Measurements from ENCODE around the gene ELMO1. TPM values are rescaled to one million over a fixed set of nuclear protein-coding genes. Genes with fewer than 3 reads are reported as not detected.

ELMO1 gene
- total and polyA plus RNA-seq, 2 experiments from 2014 or later, result 6.5 to 24.9 TPM

GRCh38 chr7:37234928-37235327, 213.7 kb downstream of the ELMO1 start:
- peaks cover 15% of the 10 kb centered on the region; the same call in 2 of the 3 replicates for H3K4me1 Mint-ChIP-seq
- no peak overlapping the region for H3K27ac ChIP-seq (ENCODE audit: low read depth)
- H3K27ac Mint-ChIP-seq, result peak overlapping the region; percentile 32; the same call in 1 of the 2 replicates
- no peak for TF ChIP-seq POLR2AphosphoS5 (IDR thresholded peaks at IDR 0.05; ENCODE audit: low read depth)
- TF ChIP-seq, protein P1, sequence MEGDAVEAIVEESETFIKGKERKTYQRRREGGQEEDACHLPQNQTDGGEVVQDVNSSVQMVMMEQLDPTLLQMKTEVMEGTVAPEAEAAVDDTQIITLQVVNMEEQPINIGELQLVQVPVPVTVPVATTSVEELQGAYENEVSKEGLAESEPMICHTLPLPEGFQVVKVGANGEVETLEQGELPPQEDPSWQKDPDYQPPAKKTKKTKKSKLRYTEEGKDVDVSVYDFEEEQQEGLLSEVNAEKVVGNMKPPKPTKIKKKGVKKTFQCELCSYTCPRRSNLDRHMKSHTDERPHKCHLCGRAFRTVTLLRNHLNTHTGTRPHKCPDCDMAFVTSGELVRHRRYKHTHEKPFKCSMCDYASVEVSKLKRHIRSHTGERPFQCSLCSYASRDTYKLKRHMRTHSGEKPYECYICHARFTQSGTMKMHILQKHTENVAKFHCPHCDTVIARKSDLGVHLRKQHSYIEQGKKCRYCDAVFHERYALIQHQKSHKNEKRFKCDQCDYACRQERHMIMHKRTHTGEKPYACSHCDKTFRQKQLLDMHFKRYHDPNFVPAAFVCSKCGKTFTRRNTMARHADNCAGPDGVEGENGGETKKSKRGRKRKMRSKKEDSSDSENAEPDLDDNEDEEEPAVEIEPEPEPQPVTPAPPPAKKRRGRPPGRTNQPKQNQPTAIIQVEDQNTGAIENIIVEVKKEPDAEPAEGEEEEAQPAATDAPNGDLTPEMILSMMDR (conservative IDR thresholded peaks at IDR 0.05; ENCODE audit: low read depth in 2 of 2), result peak; percentile 84 to 92
- TF ChIP-seq EZH2 (IDR thresholded peaks at IDR 0.05; ENCODE audit: low read depth, unreplicated experiment), result no peak
- no peak for TF ChIP-seq CREB1 (CRISPR knock-in tag; IDR thresholded peaks at IDR 0.05; ENCODE audit: low read depth)
- no peak for TF ChIP-seq ZNF114 (CRISPR knock-in tag; IDR thresholded peaks at IDR 0.05)
- H3K4me2 ChIP-seq, result no peak overlapping the region
- H3K79me2 ChIP-seq (replicated peaks; ENCODE audit: insufficient read depth), result no peaks in the 10 kb centered on the region
- ATAC-seq (peak; percentile 83), DNase-seq (ENCODE audit: low spot score) (peak; percentile 70)
- H4K20me1 ChIP-seq (replicated peaks; ENCODE audit: insufficient read depth), result no peaks in the 10 kb centered on the region
- H3K4me3 Mint-ChIP-seq, result no peak overlapping the region
- H3K27me3 ChIP-seq (ENCODE audit: insufficient read depth), result no peaks in the 10 kb centered on the region
- H3K36me3 ChIP-seq (ENCODE audit: insufficient read depth), result no peaks in the 10 kb centered on the region
- no peak overlapping the region for H2AFZ ChIP-seq
- H3F3A ChIP-seq (replicated peaks; ENCODE audit: low read depth), result no peaks in the 10 kb centered on the region
- no peak overlapping the region for H3K4me3 ChIP-seq
- peaks cover 2% of the 10 kb centered on the region; the same call in 1 of the 3 replicates for H3K36me3 Mint-ChIP-seq (ENCODE audit: low read depth)
- no peaks in the 10 kb centered on the region for H3K9me3 Mint-ChIP-seq
- no peaks in the 10 kb centered on the region for H3K9me2 ChIP-seq (ENCODE audit: insufficient read depth)
- no peaks in the 10 kb centered on the region for H3K27me3 Mint-ChIP-seq (ENCODE audit: insufficient read depth, low read depth, poor library complexity)
- H3K4me1 ChIP-seq (ENCODE audit: insufficient read depth), result no peaks in the 10 kb centered on the region

- Histone ChIP-seq H3K79me2 (replicated peaks; ENCODE audit: insufficient read depth) (no peaks in the 10 kb centered on the region), H3K27me3 (ENCODE audit: insufficient read depth) (no peaks in the 10 kb centered on the region), H4K20me1 (replicated peaks; ENCODE audit: insufficient read depth) (no peaks in the 10 kb centered on the region), H3K4me3 (no peak overlapping the region), H2AFZ (no peak overlapping the region), H3K27ac (ENCODE audit: low read depth) (no peak overlapping the region), H3F3A (replicated peaks; ENCODE audit: low read depth) (no peaks in the 10 kb centered on the region), H3K4me2 (no peak overlapping the region), H3K36me3 (ENCODE audit: insufficient read depth) (no peaks in the 10 kb centered on the region), H3K9me2 (ENCODE audit: insufficient read depth) (no peaks in the 10 kb centered on the region), H3K4me1 (ENCODE audit: insufficient read depth) (no peaks in the 10 kb centered on the region)
- Mint-ChIP-seq H3K4me3 (no peak overlapping the region), H3K27me3 (ENCODE audit: insufficient read depth, low read depth, poor library complexity) (no peaks in the 10 kb centered on the region), H3K36me3 (ENCODE audit: low read depth) (peaks cover 2% of the 10 kb centered on the region; the same call in 1 of the 3 replicates), H3K27ac (no peak overlapping the region), H3K9me3 (no peaks in the 10 kb centered on the region), H3K4me1 (peaks cover 15% of the 10 kb centered on the region; the same call in 2 of the 3 replicates)
- DNase-seq (ENCODE audit: low spot score), result peak; percentile 36
- peak; percentile 79 for ATAC-seq
- no peak for TF ChIP-seq POLR2AphosphoS5 (IDR thresholded peaks at IDR 0.05; ENCODE audit: low read depth)
- TF ChIP-seq REST (IDR thresholded peaks at IDR 0.05; ENCODE audit: unreplicated experiment), result no peak
- TF ChIP-seq, protein P1 (conservative IDR thresholded peaks at IDR 0.05; ENCODE audit: low read depth in 2 of 2), result no peak
- TF ChIP-seq ZNF114 (CRISPR knock-in tag; IDR thresholded peaks at IDR 0.05), result no peak
- TF ChIP-seq NANOG (IDR thresholded peaks at IDR 0.05; ENCODE audit: borderline replicate concordance), result no peak
- no peak for TF ChIP-seq CREB1 (CRISPR knock-in tag; IDR thresholded peaks at IDR 0.05; ENCODE audit: low read depth)
- no peak for TF ChIP-seq STAT1 (IDR thresholded peaks at IDR 0.05; ENCODE audit: unreplicated experiment)
Measured at GRCh38 chr7:37234334-37234733, 214.3 kb downstream of the ELMO1 start.

Data from GM23338 (cell line).